Astrocyte of the cerebellum (primary cell): ENCODE data around the gene LRRK1.

Experiments used
- DNase-seq: peaks from one replicate; pipeline ENCODE4 v3.0.0-alpha.2; 2011; ENCODE audit warnings: low read depth
- H3K4me3 ChIP-seq: 2 replicates; pipeline ENCODE4 v1.5.1; 2011; ENCODE audit warnings: mild to moderate bottlenecking, low read depth, low read length, moderate library complexity
- CTCF ChIP-seq: IDR thresholded peaks from 2 replicates; pipeline ENCODE4 v1.5.1; 2012; ENCODE audit warnings: low read length, low read depth, moderate library complexity, mild to moderate bottlenecking; ENCODE audit errors: missing control alignments
- in situ Hi-C: cut with HindIII; loops from 2 replicates; pipeline ENCODE4 v1.10.0; 2017; ENCODE audit warnings: low sequenced_read_pairs

The LRRK1 gene

DNA sequence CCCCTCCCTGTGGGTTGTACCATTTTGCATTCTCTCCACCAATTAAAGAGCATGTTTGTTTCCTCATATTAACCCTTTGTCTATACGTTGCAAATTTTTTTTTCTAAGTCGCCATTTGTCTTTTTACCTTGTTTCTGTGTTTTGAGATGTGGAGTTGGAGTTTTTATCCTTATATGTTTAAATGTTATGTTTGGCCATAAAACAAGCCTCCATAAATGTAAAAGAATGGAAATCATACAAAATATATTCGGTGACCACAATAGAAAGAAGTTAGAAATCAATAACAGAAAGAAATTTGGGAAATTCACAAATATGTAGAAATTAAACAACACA is 29.2 kb downstream of the LRRK1 start:
- in situ Hi-C loops: no loop called here
- H3K4me3 ChIP-seq: no peak overlapping the region
- no peak for TF ChIP-seq CTCF
- DNase-seq: no peak

DNA sequence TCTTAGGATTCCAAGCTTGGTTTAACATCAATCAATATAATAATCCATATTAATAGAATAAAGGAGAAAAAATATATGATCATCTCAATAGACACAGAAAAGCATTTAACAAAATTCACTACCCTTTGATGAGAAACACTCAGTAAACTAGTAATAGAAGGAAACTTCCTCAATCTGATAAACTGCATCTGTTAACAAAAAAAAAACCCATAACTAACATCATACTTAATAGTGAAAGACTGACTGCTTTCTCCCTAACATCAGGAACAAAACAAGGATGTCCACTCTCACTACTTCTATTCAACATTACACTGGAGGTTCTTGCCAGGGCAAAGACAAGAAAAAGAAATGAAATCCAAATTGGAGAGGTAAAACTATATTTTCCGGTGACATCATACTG is 30.5 kb downstream of the LRRK1 start:
- in situ Hi-C loops: no loop called here
- no peak overlapping the region for H3K4me3 ChIP-seq
- no peak for DNase-seq
- TF ChIP-seq CTCF: no peak

DNA sequence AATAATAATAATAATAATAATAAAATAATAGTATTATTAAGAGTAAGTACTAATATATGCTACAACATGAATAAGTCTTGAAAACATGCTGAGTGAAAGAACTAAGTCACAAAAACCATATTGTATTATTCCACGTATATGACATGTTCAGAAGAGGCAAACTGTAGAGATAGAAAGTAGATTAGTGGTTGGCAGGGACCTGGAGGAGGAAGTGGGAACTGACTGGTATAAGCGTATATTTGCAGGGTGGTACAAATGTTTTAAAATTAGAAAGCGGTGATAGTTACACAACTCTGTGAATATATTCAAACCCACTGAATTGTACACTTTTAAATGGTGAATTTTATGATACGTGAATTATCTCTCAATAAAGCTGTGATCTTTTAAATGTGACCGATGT is 32.8 kb downstream of the LRRK1 start:
- no peak for TF ChIP-seq CTCF
- H3K4me3 ChIP-seq: no peak overlapping the region
- no peak for DNase-seq
- in situ Hi-C loops: no loop called here

GRCh38 chr15:100952566-100952965 is 33.4 kb downstream of the LRRK1 start:
- DNase-seq: no peak
- in situ Hi-C loops: no loop called here
- no peak overlapping the region for H3K4me3 ChIP-seq
- TF ChIP-seq CTCF: no peak

DNA sequence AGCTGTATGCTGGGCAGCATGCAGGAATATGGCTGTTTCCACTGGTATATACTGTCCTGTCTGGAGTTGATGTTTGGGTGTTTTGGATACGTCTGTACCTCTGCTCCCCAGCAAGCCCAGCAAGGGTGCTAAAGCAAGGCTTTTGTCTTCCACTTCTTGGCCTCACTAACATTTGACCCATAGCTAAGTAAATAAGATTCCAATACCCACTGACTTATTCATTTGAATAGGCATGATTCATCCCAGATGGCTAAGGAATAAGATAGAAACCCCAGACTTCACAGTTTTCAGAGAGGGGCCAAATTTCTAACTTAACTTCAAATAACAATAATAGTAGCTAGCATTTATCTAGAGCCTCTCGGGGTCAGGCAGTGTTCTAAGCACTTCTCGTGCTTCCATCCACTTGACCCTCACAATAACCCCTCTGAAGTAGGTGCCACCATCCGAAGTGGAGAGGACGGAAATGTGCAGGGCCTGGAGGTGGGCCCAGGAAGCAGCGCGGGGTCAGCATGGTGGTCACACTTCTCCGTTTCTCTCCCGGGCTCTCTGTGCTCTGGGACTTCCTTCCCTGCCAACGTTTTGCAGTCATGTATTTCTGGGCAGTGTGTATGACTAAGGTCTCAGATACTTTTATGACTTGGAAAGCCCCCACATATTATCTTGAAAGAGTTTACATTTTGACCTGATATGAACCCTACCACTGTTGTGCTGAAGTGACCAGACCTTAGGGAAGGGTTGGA is 39.3 kb downstream of the LRRK1 start:
- DNase-seq: peak; percentile 44
- H3K4me3 ChIP-seq: no peak overlapping the region
- TF ChIP-seq CTCF: no peak
- in situ Hi-C loops: no loop called here

- in situ Hi-C loops: no loop called here
- no peak overlapping the region for H3K4me3 ChIP-seq
- DNase-seq: no peak
- TF ChIP-seq CTCF: no peak
These were observed 40.2 kb downstream of the LRRK1 start for GRCh38 chr15:100959066-100960050.
